Stimulated activated CD8-positive, alpha-beta memory T cell treated with anti-CD3 and anti-CD28 coated beads, Interleukin-4, amount 100 ng/mL, for 1 hour (primary cell): ENCODE measurements around the gene PAXX.

Experiments used
- DNase-seq, 2 donors: peaks; one replicate each; pipeline ENCODE4 v3.0.0-alpha.2; 2020; ENCODE audit warnings: low read depth in 2 of 2, low spot score in 1 of 2

PAXX gene

GRCh38 chr9:136980669-136981478, 11.3 kb upstream of the PAXX start:
- DNase-seq = no peak

GRCh38 chr9:136981588-136982231, 10.5 kb upstream of the PAXX start:
- DNase-seq = no peak

- DNase-seq = no peak
These were observed 9.8 kb upstream of the PAXX start, which contains the start of gene LCNL1 for GRCh38 chr9:136982232-136983051. LCNL1 (plus strand) TSS chr9:136982993; CDS start chr9:136983587, 594 bp downstream.

- no peak for DNase-seq
These were observed 9.1 kb upstream of the PAXX start for GRCh38 chr9:136983167-136983566.

DNA sequence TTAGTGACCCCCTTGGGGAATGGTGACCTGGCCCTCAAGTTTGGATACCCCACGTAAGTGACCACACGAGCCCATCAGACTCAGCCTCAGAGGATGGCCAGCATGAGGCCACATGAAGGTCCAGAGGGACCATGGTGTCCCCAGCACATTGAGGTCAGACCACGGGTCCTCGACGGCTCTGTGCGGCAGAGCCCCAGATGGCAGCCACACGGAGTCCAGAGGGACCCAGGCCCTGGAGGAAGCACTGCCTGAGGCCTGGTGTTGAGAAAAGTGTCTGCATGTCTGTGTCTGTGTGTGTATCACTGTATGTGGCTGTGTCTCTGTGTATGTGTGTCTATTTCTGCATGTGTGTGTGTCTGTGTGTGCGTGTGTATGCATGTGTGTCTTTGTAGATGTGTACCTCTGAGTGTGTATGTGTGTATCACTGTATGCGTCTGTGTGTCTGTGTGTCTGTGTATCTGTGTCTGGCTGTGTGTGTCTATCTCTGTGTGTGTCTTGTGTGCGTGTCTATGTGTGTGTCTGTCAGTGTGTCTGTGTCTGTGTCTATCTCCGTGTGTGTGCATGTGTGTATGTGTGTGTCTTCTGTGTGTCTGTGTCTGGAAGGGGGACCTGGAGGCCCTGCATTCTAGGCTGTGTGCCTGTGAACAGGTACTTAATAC, 8.4 kb upstream of the PAXX start:
- DNase-seq = no peak

DNA sequence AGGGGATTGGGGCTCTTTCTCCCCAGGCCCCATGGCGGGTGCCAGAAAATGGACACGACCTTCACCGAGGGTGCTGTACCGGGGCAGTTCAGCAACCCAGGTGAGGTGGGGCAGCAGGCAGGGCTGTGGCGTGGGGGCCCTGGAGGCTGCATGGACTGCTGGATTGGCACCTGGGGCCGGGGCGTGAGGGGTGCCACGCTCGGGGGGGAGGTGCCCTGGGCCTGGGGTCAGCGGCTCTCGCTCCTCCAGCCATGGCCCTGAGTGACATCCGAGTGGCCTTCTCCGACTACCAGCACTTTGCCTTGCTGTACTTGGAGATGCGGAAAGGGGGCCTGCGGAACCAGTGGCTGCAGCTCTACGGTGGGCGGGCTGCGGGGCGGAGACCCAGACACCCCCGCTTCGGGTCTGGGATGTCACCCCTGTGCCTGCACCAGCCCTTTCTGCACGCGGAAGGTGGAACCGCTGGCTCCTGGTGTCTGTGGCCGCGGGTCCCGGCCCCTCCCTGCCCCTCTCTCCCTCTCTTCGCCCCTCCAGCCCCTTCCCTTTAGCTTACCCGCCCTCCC, 7.7 kb upstream of the PAXX start:
- no peak for DNase-seq

GRCh38 chr9:136985027-136985602, 7.1 kb upstream of the PAXX start:
- no peak for DNase-seq

DNA sequence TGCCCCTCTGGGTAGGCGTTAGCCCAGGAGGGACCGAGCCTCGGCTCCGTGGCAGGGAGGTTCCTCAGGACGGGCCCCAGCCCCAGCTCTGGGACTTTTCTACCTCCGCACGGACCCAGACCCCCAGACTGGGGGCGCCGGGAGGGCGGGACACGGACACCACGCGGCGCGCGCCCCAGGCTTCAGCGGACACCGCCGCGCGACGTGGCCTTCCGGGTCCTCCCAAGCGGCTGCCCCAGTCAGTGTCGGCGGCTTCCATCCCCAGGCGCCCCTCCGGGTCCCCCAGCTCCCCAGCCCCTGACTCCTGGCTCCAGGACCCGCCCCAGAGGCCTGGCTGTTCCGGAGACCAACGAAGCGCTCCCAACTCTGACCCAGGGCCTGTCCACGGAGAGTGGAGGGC, 6.4 kb upstream of the PAXX start:
- no peak for DNase-seq

- no peak for DNase-seq
These were observed 3.4 kb upstream of the PAXX start for GRCh38 chr9:136988872-136989271.

- no peak for DNase-seq
These were observed 1.8 kb upstream of the PAXX start for GRCh38 chr9:136990242-136990911.

DNA sequence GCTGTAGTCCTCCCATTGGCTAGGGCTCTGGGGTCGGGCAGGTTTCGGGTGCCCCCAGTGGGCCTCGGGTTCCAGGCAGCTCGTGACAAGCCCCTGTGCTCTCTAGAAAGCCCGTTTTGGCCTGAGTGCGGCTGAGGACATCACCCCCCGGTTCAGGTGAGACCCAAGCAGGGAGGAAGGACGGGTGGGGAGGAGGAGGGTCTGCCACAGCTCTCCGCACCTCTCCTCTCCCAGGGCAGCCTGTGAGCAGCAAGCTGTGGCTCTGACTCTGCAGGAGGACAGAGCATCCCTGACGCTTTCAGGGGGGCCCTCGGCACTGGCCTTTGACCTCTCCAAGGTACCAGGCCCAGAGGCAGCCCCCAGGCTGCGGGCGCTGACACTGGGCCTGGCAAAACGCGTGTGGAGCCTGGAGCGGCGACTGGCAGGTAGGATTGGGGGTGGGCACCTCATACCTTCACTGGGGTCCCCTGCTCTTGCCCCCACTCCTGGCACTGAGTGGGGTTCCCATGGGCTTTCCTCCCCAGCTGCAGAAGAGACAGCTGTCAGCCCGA, 672 bp downstream of the PAXX start:
- no peak for DNase-seq

DNA sequence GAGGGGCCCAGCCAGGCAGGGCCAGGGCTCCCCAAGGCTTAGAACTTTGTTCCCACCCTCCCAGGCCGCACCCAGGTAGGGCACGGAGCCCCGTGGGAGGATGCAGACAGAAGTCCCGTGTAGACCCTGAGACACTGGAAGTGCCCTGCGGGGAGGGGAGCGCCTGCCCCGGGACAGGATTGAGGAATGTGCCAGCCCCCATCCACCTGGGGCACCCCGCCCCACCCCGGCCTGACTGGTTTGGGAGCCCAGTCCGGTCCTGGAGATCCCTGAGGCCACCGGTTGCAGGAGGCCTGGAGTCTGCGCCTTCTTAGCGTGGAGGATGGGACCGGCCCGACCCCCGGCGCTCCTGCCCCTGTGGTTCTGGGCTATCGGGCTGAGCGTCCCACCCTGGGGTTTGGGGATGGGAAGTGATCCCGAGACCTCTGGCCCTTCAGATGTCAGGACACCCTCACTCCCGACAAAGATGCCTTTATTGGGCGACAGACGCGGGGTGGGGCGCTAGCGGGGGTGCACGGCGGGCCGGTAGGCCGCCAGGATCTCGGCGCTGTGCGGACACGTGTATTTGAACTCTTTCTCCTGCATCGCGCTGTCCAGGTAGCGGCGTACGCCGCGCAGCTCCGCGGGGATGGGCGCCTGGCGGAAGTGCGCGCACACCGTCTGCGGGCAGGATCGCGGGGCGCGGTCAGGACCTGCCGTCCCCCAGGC, 2.1 kb downstream of the PAXX start:
- DNase-seq = no peak

GRCh38 chr9:136994888-136995230, 2.6 kb downstream of the PAXX start:
- no peak for DNase-seq

- DNase-seq = no peak
These were observed 3.1 kb downstream of the PAXX start for GRCh38 chr9:136995362-136995761.

GRCh38 chr9:136995772-136996311, 3.6 kb downstream of the PAXX start:
- DNase-seq = no peak

GRCh38 chr9:136996361-136997292, 4.4 kb downstream of the PAXX start, which contains the start of gene CLIC3:
CLIC3 (minus strand) TSS chr9:136996568; CDS start chr9:136996543, 25 bp downstream.
- peak; percentile 30 to 35 for DNase-seq

GRCh38 chr9:136997371-136997770, 5.1 kb downstream of the PAXX start:
- no peak for DNase-seq

DNA sequence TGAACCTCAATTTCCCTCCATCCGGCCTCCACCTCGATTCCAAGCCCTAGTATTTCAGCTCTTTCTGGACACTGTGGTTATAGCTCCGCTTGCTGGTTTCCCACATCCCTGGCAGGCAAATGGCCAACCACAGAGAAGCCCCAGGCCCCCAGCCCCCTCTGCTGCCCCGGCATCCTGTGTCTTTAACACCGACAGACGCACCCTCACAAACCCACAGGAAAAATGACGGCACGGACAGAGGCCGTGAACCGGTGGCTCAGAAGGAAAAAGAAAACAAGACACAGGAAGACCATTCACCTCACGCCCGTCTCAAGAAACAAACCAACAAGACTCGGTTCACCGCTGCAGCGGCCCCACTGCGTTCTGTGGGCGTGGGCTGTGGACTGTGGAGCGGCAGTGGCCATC, 5.6 kb downstream of the PAXX start:
- DNase-seq = no peak
